Activated CD4-positive, CD25-positive, alpha-beta regulatory T cell treated with anti-CD3 and anti-CD28 coated beads, Interleukin-2, amount 50 U/mL, for 24 hours (primary cell): ENCODE data around the gene ELAVL2.
A peak's percentile ranks its signal among the peaks of the same experiment; 100 is the strongest.

Source experiments
- ATAC-seq, 2 donors: fragments of 150-1000 bp; cut with Tn5 transposase; one replicate each; pipeline ENCODE4 v1.10.0; 2021; ENCODE audit warnings: mild to moderate bottlenecking in 1 of 2, moderate library complexity in 1 of 2

ELAVL2 gene

GRCh38 chr9:23826120-23826629, at the start of gene ELAVL2:
TSS of gene ELAVL2 (minus strand) at chr9:23826240. CDS start at chr9:23762234, 64,006 bp downstream.
- ATAC-seq = peak; percentile 67 to 78

- ATAC-seq = no peak
Observed at GRCh38 chr9:23858234-23858633, 32.2 kb upstream of the ELAVL2 start.

GRCh38 chr9:23855873-23856604, 30.0 kb upstream of the ELAVL2 start:
- ATAC-seq = no peak

- ATAC-seq = no peak
Observed at GRCh38 chr9:23850690-23851629, 24.9 kb upstream of the ELAVL2 start.

GRCh38 chr9:23850242-23850689, 24.2 kb upstream of the ELAVL2 start:
- ATAC-seq = no peak

GRCh38 chr9:23849379-23850035, 23.5 kb upstream of the ELAVL2 start:
- ATAC-seq = no peak

GRCh38 chr9:23842565-23843129, 16.6 kb upstream of the ELAVL2 start:
- ATAC-seq = no peak

- no peak for ATAC-seq
Observed at GRCh38 chr9:23841304-23841703, 15.3 kb upstream of the ELAVL2 start.

- ATAC-seq = no peak
Observed at GRCh38 chr9:23837038-23837437, 11.0 kb upstream of the ELAVL2 start.

- no peak for ATAC-seq
Observed at GRCh38 chr9:23830929-23831730, 5.1 kb upstream of the ELAVL2 start.

GRCh38 chr9:23830476-23830805, 4.4 kb upstream of the ELAVL2 start:
- no peak for ATAC-seq

- ATAC-seq = no peak
Observed at GRCh38 chr9:23829580-23830475, 3.8 kb upstream of the ELAVL2 start.

- ATAC-seq = no peak
Observed at GRCh38 chr9:23825700-23826099, 340 bp downstream of the ELAVL2 start.

GRCh38 chr9:23824830-23825591, 1.0 kb downstream of the ELAVL2 start:
- no peak for ATAC-seq

- ATAC-seq = no peak
Observed at GRCh38 chr9:23823986-23824829, 1.8 kb downstream of the ELAVL2 start.

GRCh38 chr9:23823269-23823668, 2.8 kb downstream of the ELAVL2 start:
- no peak for ATAC-seq

GRCh38 chr9:23822261-23823169, 3.5 kb downstream of the ELAVL2 start:
- ATAC-seq = no peak
